OCI-M2 (cell line): ENCODE measurements around the gene ADAM33.

Source experiments
- DNase-seq: peaks from one replicate; lab custom pipeline; 2025; ENCODE audit not compliant: unreplicated experiment; lab: John Stamatoyannopoulos, UW

The ADAM33 gene

GRCh38 chr20:3681931-3682781, at the start of gene ADAM33:
Gene ADAM33, minus strand, starts transcription at chr20:3682010. Its CDS starts 6 bp downstream, at chr20:3682004.
- DNase-seq, result no peak

GRCh38 chr20:3730803-3731672, 49.2 kb upstream of the ADAM33 start:
- DNase-seq, result no peak

DNA sequence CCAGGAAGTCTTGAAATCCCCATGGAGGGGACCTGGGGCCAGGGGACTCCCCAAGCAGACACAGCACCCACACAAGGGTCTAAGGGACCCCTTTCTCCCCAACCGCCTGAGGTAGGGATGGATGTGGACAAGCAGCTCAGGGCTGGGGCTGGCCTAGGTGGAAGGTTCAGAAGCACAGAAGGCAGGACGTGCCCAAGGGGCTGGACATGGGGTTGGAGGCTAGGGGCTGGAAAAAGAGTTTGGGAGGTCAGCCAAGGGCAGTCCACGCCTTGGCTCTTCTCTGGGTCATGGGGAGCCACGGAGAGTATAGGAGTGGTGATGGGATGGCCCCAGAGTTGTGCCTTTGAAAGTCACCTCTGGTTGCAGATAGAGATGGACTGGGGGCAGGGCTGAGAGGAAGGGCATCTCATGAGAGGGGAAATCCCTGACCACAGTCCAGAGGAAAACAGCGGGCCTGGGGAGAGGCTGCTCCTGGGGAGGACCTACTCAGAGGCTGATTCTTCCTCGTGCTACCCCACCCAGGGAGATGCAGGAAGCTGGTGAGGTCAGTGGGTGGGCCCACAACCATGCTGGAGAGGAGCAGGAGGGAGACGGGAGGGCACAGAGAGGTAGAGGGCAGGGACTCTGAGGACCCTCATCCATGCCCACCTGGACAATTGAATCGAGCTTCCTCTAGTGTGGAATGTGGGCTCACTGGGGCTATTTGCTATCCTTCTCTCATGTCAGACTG, 48.2 kb upstream of the ADAM33 start:
- DNase-seq, result no peak

- DNase-seq, result no peak
Observed at GRCh38 chr20:3729378-3729777, 47.6 kb upstream of the ADAM33 start.

DNA sequence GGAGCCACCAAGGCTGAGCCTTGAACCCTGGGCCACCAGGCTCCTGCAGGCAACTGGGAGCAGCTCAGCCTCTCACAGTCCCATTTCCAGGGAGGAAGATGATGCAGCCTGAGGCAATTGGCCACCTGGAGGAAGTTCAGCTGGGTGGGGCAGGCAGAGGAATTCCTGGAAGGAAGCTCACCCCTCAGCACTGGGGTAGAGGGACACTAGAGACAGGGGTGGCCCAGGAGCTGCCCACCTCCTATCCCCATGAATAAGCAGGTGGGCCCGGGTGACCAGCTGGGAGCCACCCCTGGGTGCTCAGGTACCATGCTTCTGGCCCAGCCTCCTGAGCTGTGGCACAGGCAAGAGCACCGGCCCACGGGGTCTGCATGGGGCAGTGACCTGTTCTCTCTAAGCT, 47.1 kb upstream of the ADAM33 start:
- no peak for DNase-seq

DNA sequence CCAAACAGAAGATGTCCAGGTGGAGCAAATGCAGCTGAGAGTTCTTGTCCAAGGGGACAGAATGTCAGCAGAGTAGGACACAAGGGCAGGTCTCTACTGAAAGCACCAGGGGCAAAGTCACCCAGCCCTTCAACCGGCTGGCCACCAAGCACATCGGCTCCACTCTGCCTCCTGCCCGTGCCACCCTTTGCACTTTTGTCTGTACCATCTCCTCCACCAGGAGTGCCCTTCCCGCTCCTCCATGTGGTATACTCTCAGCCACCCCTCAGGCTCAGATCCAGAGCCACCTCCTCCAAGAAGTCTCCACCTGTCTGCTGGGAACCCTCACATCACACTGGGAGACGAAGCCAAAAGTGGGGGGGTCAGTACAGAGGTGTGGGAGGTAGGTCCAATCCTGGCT, 46.5 kb upstream of the ADAM33 start:
- no peak for DNase-seq

DNA sequence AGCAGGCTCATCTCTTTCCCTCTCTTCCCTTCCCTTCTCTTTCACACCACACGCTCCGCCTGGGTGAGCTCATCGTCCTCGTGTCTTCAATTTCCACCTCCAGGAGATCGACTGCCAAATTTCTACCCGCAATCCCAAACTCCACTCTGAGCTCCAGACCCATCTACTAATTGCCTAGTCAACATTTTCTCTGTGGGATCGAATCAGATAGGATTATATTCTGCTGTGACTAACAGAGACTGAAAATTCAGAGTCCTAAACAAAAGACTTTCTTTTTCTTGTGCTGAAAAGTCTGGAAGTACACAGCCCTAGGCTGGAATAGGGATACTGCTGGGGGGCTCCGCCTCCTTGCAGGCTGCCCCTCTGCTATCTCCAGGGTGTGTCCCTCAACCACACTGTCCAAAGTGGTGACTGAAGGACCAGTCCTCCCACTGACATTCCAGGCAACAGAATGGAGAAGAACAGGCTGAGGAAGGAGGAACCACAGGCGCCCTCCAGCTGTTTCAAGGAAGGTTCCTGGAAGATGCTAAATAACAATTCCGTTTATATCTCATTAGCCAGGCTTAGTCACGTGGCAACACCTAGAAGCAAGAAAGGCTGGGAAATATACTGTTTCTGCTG, 45.7 kb upstream of the ADAM33 start:
- DNase-seq, result no peak

GRCh38 chr20:3724356-3724755, 42.5 kb upstream of the ADAM33 start:
- DNase-seq, result no peak

DNA sequence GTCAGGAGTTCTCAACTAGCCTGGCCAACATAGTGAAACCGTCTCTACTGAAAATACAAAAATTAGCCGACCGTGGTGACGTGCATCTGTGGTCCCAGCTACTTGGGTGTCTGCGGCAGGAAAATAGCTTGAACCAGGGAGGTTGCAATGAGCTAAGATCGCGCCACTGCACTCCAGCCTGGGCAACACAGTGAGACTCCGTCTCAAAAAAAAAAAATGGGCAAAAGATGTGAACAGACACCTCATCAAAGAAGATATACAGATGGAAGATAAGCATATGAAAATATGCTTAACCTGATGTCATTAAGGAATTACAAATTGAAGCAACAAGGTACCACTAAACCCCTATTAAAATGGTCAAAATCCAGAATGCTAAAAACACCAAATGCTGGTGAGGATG, 41.5 kb upstream of the ADAM33 start:
- DNase-seq, result no peak

DNA sequence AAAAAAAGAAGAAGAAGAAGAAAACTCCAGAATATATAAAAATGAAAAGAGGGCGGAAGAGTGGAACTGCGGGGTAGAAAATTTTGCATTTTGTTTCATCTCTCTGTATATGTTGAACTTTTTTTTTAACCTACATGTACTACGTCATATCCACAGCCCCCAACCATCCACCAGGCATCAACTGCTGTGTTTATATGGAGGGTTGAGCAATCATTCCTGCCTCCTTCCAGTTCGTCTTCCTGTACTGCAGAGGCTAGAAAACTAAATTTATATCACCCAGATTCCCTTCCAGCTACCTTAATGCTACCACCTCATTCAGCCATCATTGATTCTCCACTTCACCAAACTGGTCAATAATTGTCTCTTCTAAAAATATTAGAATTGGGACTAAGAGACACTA, 40.1 kb upstream of the ADAM33 start:
- no peak for DNase-seq

GRCh38 chr20:3720626-3721025, 38.8 kb upstream of the ADAM33 start:
- no peak for DNase-seq

- DNase-seq, result no peak
Observed at GRCh38 chr20:3720068-3720467, 38.3 kb upstream of the ADAM33 start.

DNA sequence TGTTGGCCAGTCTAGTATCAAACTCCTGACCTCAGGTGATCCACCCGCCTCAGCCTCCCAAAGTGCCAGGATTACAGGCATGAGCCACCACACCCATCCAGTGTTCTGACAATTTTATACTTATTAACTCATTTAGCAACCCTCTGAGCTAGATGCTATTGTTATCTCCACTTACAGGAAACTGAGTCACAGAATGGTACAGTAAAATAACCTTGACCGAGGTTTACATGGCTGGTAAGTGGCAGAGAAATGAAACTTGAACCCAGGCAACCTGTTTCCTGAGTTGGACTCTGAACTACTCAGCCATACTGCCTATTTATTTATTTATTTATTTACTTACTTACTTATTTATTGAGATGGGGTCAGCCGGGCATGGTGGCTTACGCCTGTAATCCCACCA, 37.2 kb upstream of the ADAM33 start:
- no peak for DNase-seq

DNA sequence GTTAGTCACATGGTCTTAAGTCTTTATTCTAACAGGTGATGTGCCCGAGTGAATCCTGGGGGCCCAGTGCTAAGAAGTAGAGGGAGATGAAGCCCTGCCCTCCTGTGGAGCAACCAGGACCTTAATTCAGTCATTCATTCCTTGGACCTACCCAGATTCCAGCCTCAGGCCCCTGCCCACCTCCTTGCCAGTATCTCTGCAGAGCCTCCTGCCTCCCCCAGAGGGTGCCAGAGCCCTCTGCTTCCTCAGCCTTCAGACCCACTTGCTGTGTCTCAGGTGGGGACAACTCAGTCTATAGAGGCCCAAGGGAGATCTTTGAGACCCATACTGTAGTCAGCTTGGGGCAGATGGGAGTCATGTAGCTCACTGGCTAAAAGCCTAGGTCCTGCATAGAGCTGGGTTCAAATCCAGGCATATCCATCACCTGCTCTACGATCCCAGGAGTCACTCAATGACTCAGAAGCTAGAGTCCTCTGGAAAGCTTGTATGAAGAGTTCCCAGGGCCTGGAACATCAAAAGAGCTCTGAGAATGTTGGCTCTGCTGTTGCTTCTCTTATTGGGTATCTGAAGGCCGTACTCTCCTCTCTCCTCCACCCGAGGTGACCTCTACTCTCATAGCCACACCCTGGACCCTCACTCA, 34.5 kb upstream of the ADAM33 start:
- DNase-seq, result no peak

DNA sequence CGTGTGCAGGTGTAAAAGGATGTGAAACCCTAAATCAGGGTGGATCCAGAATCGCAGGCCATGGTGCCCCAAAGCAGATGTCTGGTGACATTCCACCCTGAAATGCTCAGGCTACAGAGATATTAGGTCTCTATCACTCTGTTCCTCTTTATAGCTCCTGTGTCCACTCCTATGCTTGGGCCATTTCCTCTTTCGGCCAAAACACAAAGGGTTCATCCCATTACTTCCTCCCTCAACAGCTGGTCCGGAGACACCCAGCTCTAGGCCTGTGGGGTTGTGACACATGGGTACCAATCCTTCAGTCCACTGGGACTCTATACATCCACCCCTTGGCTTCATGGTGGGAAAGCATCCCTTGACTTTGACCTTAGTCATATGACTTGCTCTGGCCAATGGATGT, 32.3 kb upstream of the ADAM33 start:
- DNase-seq, result no peak

DNA sequence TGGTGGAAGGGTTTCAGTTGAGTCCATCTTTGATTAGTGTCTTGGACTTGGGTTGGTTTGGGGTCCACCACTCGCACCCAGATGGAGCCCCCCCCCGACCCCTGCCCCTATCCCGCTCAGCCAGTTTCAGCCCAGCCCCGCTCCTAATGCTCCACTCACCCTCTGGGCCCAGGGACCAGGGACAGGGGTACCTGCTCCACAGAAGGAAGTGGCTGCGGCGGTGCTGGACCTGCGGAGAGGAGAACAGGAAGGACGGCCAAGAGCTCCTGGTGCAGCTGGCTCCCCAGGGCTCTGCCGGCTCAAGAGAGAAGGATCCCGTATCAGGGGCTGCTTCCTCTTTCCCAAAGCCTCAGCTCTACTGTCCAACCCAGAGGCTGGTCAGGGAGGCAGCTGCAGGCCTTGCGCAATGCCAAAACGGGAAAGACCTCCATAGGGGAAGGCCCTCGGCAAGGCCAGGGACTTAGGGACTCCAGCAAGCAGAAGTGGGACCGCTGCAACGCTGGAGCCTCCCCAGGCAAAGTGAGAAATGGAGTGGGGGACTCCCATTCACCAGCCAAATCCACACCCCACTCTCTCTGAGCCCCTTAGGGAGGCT, 30.6 kb upstream of the ADAM33 start, which contains the start of gene SIGLEC1:
SIGLEC1 (minus strand) TSS at position 322 of the 595 bp plus-strand sequence. CDS start 5,472 bp downstream, outside the sequence.
- no peak for DNase-seq

- no peak for DNase-seq
Observed at GRCh38 chr20:3711484-3711941, 29.7 kb upstream of the ADAM33 start.

DNA sequence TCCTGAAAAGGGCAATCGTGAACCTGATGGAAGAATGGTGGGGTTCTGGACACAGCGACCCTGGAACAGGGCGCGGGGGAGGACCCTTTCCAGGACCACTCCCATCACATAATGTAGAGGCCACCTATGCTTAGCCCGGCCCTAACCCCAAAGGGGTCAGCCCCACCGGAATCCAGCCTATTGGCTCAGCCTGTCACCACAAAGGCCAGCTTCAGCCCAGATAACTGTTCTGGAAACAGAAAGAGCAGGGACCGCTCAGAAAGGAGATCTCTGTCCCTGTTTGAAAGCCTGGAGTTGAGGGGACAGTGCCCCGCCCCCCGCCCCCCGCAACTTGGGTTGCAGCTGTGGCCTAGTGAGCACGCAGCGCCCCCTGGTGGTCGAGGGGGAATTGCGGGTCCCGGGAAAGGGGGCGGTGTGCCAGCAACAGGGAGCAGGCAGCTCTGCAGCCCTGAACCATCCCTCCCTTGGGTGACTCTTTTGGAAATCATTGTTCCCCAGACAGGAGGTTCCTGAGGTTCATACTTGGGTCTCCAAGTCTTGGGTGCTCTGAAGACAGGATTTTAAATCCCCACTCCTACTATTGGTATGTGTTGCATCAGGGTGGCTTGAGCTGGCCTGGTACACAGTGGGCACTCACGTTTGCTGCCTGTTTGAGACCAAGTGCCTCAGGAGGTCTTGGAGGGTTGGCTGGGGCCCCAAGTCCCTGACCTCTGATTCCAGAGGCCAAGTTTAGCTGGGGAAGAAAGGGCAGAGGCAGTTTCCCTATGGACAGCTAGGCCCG, 29.1 kb upstream of the ADAM33 start:
- peak; percentile 30 for DNase-seq

DNA sequence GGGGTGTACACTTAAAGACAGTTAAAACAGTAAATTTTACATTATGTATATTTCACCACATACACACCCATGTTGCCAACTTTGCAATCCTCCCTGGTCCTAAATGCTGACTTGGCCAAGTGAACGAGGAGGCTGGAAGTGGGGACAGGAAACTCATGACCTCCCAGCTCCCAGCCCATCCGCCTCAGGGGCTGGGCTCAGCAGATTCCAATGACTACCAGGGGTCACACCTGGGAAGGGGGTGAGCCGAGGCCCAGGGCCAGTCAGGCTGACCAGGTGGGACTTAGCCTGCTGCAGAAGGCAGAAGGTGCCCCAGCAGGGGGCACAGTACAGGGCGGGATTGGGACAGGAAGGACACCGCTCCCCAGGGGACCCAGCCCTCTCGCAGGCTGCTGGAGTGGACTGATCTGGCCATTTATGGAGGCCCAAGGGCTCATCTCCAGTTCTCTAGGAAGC, 28.2 kb upstream of the ADAM33 start:
- DNase-seq, result no peak
